Neural cell (in vitro differentiated cells): ENCODE results near the gene SH3TC1.

Experiments used
- CTCF ChIP-seq: fragments of 450-650 bp; IDR thresholded peaks from 2 replicates; pipeline ENCODE4 v1.5.1; 2014; ENCODE audit warnings: antibody characterized with exemption, mild to moderate bottlenecking, moderate library complexity; ENCODE audit not compliant: poor library complexity, severe bottlenecking
- EP300 ChIP-seq: fragments of 450-650 bp; conservative IDR thresholded peaks from 2 replicates; pipeline ENCODE4 v1.6.1; 2014; ENCODE audit warnings: antibody characterized with exemption, mild to moderate bottlenecking, moderate library complexity; ENCODE audit not compliant: poor library complexity, severe bottlenecking
- EZH2 ChIP-seq: fragments of 200-600, 300-800 bp; shearing (Covaris generic), sonication (generic); IDR thresholded peaks from 2 replicates; pipeline ENCODE4 v1.6.1; 2014; ENCODE audit warnings: antibody characterized with exemption, low read length, borderline replicate concordance, mild to moderate bottlenecking; ENCODE audit not compliant: insufficient read depth, poor library complexity, severe bottlenecking
- MXI1 ChIP-seq: fragments of 450-650 bp; conservative IDR thresholded peaks from 2 replicates; pipeline ENCODE4 v1.6.1; 2014; ENCODE audit warnings: antibody characterized with exemption, mild to moderate bottlenecking; ENCODE audit not compliant: poor library complexity, severe bottlenecking
- POLR2AphosphoS5 ChIP-seq: IDR thresholded peaks from 2 replicates; pipeline ENCODE4 v1.6.1; 2012
- RAD21 ChIP-seq: fragments of 450-650 bp; conservative IDR thresholded peaks from 2 replicates; pipeline ENCODE4 v1.6.1; 2014; ENCODE audit warnings: antibody characterized with exemption, mild to moderate bottlenecking, moderate library complexity
- REST ChIP-seq: IDR thresholded peaks from 2 replicates; pipeline ENCODE4 v1.6.1; 2012; ENCODE audit warnings: borderline replicate concordance
- TAF1 ChIP-seq: IDR thresholded peaks from 2 replicates; pipeline ENCODE4 v1.6.1; 2012; ENCODE audit warnings: low read depth

- TF ChIP-seq EZH2 (no peak), REST (no peak), MXI1 (no peak), CTCF (no peak), TAF1 (no peak), RAD21 (no peak), POLR2AphosphoS5 (no peak), EP300 (no peak)
These were observed 14.0 kb downstream of the SH3TC1 start for GRCh38 chr4:8213121-8213520.
